ENCODE data around the gene MAP3K2. TPM values are rescaled to one million over a fixed set of nuclear protein-coding genes. Genes with fewer than 3 reads are reported as not detected.

Gene MAP3K2
- total and polyA plus RNA-seq, 2 of the 8 experiments (the other 6 are each of a cell fraction or from before 2014, with no cell fraction given), result 2.0 to 23.2 TPM

DNA sequence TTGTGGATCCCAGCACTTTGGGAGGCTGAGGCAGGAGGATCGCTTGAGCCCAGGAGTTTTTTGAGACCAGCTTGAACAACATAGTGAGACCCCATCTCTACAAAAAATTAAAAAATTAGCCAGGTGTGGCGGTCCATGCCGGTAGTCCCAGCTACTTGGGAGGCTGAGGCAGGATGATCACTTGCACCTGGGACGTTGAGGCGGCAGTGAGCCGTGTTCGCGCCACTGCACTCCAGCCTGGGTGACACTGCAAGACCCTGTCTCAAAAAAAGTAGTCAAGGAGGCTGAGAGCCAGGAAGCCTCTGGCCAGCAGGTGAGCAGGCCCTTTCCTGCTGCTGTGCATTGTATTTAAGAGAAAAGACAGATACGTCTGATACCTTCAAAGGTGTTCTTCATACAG lies 19.3 kb upstream of the MAP3K2 start:
- POLR2A ChIA-PET (ENCODE audit: partially characterized antibody), result interaction anchor here (1.0 to 1.5 kb wide), 2 partner anchors 9 to 16 kb away, joined by 4 read pairs; no protein-coding TSS in a partner anchor
- FAIRE-seq, result no peak
- H2BK20ac ChIP-seq (ENCODE audit: low read length), result no peak overlapping the region

More for the DNA sequence above, 19.3 kb upstream of the MAP3K2 start:
- no peak overlapping the region for H3K9ac ChIP-seq (replicated peaks in 1 of 4; ENCODE audit: extremely low read depth in 1 of 4, low read depth in 3 of 4, low read length in 3 of 4)
- H3K14ac ChIP-seq (ENCODE audit: insufficient read length), result no peak overlapping the region
- no peak overlapping the region for H3K4me3 ChIP-seq (ENCODE audit: extremely low read depth in 1 of 4, insufficient read depth in 2 of 4, low read depth in 3 of 4, low read length in 4 of 4)
- H3K18ac ChIP-seq (ENCODE audit: extremely low read depth, low read length), result no peak overlapping the region
- H3K79me2 ChIP-seq (ENCODE audit: control insufficient read depth in 1 of 2, insufficient read depth in 2 of 2, low read length in 2 of 2), result no peaks in the 10 kb centered on the region
- no peak overlapping the region for H3K27ac ChIP-seq (ENCODE audit: low read depth, low read length)
- no peak overlapping the region for H4K5ac ChIP-seq (ENCODE audit: insufficient read length, low read depth, low read length)
- no peak for TF ChIP-seq CEBPB (IDR thresholded peaks at IDR 0.05; ENCODE audit: low read depth, low read length)
- TF ChIP-seq TAF1 (IDR thresholded peaks at IDR 0.05; ENCODE audit: low read depth, low read length), result no peak
- TF ChIP-seq SIRT6 (IDR thresholded peaks at IDR 0.05; ENCODE audit: low read length), result no peak
- TF ChIP-seq SIX5 (IDR thresholded peaks at IDR 0.05; ENCODE audit: low read depth, low read length), result no peak
- TF ChIP-seq GABPA (IDR thresholded peaks at IDR 0.05; ENCODE audit: borderline replicate concordance, insufficient read depth, low read length), result no peak
- no peak for TF ChIP-seq TEAD4 (IDR thresholded peaks at IDR 0.05; ENCODE audit: low read depth, low read length)
- no peak for TF ChIP-seq HDAC6 (IDR thresholded peaks at IDR 0.05; ENCODE audit: low read depth, low read length)
- TF ChIP-seq, protein P1, sequence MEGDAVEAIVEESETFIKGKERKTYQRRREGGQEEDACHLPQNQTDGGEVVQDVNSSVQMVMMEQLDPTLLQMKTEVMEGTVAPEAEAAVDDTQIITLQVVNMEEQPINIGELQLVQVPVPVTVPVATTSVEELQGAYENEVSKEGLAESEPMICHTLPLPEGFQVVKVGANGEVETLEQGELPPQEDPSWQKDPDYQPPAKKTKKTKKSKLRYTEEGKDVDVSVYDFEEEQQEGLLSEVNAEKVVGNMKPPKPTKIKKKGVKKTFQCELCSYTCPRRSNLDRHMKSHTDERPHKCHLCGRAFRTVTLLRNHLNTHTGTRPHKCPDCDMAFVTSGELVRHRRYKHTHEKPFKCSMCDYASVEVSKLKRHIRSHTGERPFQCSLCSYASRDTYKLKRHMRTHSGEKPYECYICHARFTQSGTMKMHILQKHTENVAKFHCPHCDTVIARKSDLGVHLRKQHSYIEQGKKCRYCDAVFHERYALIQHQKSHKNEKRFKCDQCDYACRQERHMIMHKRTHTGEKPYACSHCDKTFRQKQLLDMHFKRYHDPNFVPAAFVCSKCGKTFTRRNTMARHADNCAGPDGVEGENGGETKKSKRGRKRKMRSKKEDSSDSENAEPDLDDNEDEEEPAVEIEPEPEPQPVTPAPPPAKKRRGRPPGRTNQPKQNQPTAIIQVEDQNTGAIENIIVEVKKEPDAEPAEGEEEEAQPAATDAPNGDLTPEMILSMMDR (IDR thresholded peaks at IDR 0.05; ENCODE audit: control extremely low read depth in 1 of 3, insufficient read depth in 1 of 3, low read depth in 1 of 3, low read length in 3 of 3), result no peak
- no peak for TF ChIP-seq TCF12 (IDR thresholded peaks at IDR 0.05; ENCODE audit: low read depth, low read length)
- TF ChIP-seq, protein P2, sequence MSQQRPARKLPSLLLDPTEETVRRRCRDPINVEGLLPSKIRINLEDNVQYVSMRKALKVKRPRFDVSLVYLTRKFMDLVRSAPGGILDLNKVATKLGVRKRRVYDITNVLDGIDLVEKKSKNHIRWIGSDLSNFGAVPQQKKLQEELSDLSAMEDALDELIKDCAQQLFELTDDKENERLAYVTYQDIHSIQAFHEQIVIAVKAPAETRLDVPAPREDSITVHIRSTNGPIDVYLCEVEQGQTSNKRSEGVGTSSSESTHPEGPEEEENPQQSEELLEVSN (IDR thresholded peaks at IDR 0.05), result no peak
- no peak for TF ChIP-seq SP1 (IDR thresholded peaks at IDR 0.05; ENCODE audit: low read depth, low read length)
- no peak for TF ChIP-seq RBBP5 (IDR thresholded peaks at IDR 0.05; ENCODE audit: borderline replicate concordance, low read depth, low read length)
- no peaks in the 10 kb centered on the region for H3K9me3 ChIP-seq (ENCODE audit: insufficient read depth in 2 of 2, low read depth in 1 of 2, low read length in 1 of 2)
- 96% methylated on average over 9 of the region's 9 CpGs; no CpG with 5 or more reads in 1 of the 2 experiments for whole genome bisulfite sequencing, 2 experiments (ENCODE audit: extremely low coverage in 1 of 2, insufficient coverage in 1 of 2, insufficient read length in 1 of 2, insufficient replicate concordance in 2 of 2, low coverage in 1 of 2, low lambda C conversion rate in 2 of 2, missing lambda C conversion rate in 1 of 2)
- CTCF ChIA-PET (ENCODE audit: partially characterized antibody), result interaction anchor here (1.0 kb wide), 1 partner anchor 9 kb away, joined by 3 read pairs; no protein-coding TSS in a partner anchor
- no peak for DNase-seq (ENCODE audit: low read depth in 1 of 2, low spot score in 2 of 2)
- H2BK120ac ChIP-seq (replicated peaks; ENCODE audit: low read depth, low read length), result no peak overlapping the region
- H3K56ac ChIP-seq (replicated peaks; ENCODE audit: insufficient read length, low read depth, low read length), result no peak overlapping the region
- no peak overlapping the region for H4K91ac ChIP-seq (replicated peaks; ENCODE audit: insufficient read length, low read length)
- no peak overlapping the region for H3K23ac ChIP-seq (ENCODE audit: insufficient read length)
- peak overlapping the region in 1 of 2 experiments; percentile 56; a peak in 1 of 4 replicates for H3K4me2 ChIP-seq (ENCODE audit: insufficient read depth in 1 of 2, low read depth in 2 of 2, low read length in 2 of 2)
- H4K8ac ChIP-seq (ENCODE audit: extremely low read depth, insufficient read depth, low read length), result no peak overlapping the region
- peaks cover 2% of the 10 kb centered on the region for H3K23me2 ChIP-seq (ENCODE audit: low read depth, low read length)
- no peaks in the 10 kb centered on the region for H4K20me1 ChIP-seq (replicated peaks in 1 of 2; ENCODE audit: control insufficient read depth in 1 of 2, insufficient read depth in 2 of 2, low read length in 2 of 2)
- no peak overlapping the region for H2AFZ ChIP-seq (ENCODE audit: low read length)
- H2BK5ac ChIP-seq (ENCODE audit: low read depth, low read length), result no peak overlapping the region; the same call in 1 of the 2 replicates
- H3K4me1 ChIP-seq (replicated peaks in 1 of 4; ENCODE audit: control insufficient read depth in 3 of 4, insufficient read depth in 4 of 4, low read length in 3 of 4), result peaks cover 0 to 4% (median 2%) of the 10 kb centered on the region in 4 experiments; a peak in 3 of 7 replicates
- H3K4ac ChIP-seq (replicated peaks; ENCODE audit: insufficient read length, low read depth, low read length), result no peak overlapping the region
- H3K36me3 ChIP-seq (ENCODE audit: control insufficient read depth in 2 of 4, insufficient read depth in 4 of 4, low read length in 3 of 4), result no peaks in the 10 kb centered on the region
- 0 out of 2 replicates have a peak overlapping the region, but pooled peaks have one; percentile 0 for H2BK15ac ChIP-seq (ENCODE audit: low read length)
- H2AK5ac ChIP-seq (ENCODE audit: low read depth, low read length), result no peak overlapping the region
- H3K27me3 ChIP-seq (replicated peaks in 1 of 4; ENCODE audit: control insufficient read depth in 3 of 4, extremely low read depth in 1 of 4, insufficient read depth in 3 of 4, low read length in 3 of 4), result no peaks in the 10 kb centered on the region
- H3K79me1 ChIP-seq (ENCODE audit: low read depth, low read length), result no peaks in the 10 kb centered on the region
- peak overlapping the region; percentile 56; the same call in 1 of the 2 replicates for H2BK12ac ChIP-seq (ENCODE audit: low read depth, low read length)
